Hematopoietic multipotent progenitor cell (in vitro differentiated cells): ENCODE results near the gene CD34. TPM values are rescaled to one million over a fixed set of nuclear protein-coding genes. Genes with fewer than 3 reads are reported as not detected.
A peak's percentile ranks its signal among the peaks of the same experiment; 100 is the strongest.

Source experiments
- DNase-seq, 3 donors: peaks; one replicate each; pipeline ENCODE4 v3.0.0-alpha.2; 2011 to 2015; ENCODE audit warnings: low read depth in 2 of 3, low spot score in 2 of 3
- total RNA-seq: library from RNA; depleted of rRNA; stranded (reverse); fragments of >200 nt; gene quantifications from one replicate; pipeline ENCODE4 v1.2.3, GENCODE V29; 2012

The CD34 gene
- total RNA-seq, 1 donor: 126 TPM

DNA sequence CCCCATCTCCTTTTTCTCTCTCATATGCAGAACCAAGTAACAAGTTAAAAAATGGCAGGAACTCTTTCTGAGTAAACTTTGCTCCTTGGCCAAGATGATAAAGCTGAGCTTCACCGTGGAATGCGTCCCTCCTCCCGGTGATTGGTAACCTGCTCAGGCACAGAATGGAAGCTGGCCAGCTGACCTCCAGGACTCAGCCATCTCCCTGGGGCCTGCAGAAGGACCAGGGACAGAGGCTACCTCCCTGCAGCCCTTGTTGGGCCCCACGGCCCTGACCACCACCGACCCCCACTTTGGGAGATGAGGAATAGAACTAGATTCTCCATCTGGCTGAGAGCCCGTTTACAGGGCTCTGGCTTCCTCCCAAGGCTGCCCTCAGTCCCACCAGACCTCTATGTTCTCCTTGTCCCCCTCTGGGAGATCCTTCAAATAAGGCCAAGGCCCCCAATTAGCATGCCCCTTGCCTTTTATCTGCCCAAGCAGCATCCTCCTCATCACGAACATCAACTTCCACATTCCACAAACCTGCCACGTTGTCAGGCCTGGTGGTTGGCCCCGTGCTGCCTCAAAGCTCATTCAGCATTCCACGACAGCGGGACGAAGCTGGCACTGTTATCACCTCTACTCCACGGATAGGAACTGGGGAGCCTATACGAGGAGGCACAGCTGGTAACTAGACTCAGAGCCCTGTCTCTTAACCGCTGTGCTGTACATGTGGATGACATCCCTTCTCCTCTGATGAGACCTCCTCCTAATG lies 74.2 kb downstream of the CD34 start:
- DNase-seq: no peak

DNA sequence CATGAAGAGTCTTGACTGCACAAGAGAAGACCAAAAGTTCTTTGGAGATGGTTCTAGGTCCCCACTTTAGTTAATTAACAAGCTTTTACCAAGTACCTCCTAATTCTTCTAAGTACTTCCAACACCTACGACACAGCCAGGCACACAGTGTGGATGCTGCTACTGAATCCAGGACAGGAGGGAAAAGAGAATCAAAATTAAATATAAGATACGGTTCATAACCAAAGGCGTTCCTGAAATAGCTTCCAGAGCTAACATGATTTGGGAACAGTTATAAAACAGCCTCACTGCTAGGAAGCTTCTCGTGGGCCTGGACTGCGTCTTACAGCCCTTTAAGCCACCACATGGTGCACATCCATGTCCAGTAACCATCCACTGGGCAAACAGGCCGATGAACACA lies 75.0 kb downstream of the CD34 start:
- no peak for DNase-seq

DNA sequence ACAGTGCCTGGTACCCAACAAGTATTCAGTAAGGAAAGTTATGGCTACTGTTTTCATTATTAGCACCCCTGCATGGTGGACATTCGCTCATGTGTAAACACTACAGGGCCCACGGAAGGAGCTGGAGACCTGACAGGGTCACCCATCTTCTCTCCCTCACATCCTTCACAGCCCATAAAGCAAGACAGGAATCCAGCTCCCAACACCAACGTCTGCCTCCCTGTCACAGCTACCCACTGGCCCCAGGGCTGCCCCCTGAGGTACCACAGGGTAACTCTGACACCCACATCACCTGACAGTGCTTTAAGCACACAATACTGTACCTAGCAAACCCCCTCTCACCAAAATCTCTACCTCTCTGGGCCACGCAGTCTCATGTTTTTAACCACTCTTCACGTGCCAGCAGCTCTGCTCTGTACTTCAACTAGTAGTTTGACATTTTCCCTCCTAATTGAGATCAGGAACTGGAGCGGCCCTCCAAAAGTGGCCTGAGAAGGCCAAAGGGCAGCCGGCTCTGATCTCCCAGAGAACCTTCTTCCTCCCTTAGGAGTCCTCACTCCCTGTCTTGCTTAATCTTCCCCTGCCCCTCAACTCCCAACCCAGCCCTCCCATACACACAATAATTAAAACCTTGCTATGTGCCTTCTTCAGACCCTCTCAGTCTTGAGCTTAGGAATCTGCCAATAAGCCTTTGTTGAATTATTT lies 76.8 kb downstream of the CD34 start:
- DNase-seq: no peak

DNA sequence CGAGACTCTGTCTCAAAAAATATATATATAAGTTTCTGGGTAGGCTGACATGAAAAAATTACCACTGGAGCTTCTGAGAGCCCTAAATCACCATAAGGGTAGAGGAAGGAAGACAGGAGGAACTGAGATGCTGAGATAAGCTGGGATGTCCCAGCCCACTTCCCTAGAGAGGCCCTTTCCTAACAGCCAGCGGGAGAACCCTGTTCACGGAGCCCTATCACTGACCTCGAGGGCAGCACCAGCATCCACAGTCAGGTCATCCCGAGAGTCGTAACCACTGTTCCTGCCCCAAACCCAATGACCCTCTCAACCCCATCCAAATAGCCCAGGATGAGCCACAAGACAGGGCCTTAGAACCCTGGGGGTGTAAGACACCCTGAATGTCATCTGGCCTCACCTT lies 77.5 kb downstream of the CD34 start:
- DNase-seq: no peak

DNA sequence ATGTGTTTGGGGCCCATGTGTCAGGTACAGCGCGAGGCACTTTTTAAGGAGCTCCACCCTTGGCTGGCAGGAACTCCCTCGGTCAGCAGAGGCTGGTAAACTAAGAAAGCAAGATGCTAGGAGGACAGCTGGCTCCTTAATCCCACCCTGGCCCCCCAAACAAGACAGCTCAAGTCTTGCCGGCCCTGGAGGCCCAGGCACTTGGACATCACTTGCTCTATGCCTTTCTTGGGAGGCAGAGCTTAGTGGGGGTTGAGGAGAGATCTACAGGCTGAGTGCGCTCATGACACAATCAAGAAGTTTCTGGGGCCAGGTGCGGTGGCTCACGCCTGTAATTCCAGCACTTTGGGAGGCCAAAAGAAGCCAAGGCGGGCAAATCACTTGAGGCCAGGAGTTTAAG lies 78.1 kb downstream of the CD34 start:
- no peak for DNase-seq

DNA sequence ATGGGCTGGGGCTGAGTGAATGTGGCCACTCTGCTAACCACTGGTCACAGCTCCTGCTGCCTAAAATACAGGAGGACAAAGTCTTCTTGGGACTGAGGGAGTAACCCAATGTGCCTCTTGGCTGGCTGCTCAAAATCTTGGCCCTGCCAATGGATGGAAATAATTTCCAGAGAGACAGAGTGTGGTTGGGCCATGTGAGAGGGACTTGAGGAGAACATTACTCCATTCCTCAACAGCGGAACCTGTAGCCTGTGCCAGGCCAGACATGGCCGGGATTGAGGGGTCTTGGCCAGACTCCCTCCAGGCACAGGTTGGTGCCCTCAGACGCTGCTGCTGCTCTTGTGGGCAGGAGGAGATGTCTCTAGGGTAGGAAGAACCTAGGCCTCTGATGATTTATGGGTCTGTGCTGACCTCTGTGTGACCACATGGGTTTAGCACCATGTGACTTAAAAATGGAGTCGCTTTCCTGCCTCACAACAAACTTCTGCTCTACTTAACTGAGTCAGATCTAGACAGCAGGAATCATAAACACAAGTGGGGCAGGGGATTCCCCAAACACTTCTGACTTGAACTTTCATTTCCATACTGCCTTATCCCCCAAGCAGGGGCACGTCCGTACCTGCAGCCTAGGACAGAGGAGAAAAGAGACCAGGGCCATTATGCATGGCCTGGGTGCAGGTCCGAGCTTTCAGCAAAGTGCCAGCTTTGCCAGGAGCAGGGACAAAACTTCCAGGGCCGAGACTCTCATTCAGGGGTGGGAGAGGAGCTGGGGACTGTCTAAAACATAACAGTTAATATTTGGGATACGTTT lies 79.2 kb downstream of the CD34 start:
- DNase-seq: peak in 2 of 3 donors; percentile 40 to 60

Other genes with a start within 250 kb of the CD34 start
- gene CD46, start 159.1 kb downstream of the CD34 start, total RNA-seq: 38.5 TPM